GM20000 (cell line): Measurements from ENCODE around the gene REXO1.
"Not testable (repeated sequence)": the region's sequence is repeated elsewhere in the genome, so short reads cannot be mapped to it uniquely, and the experiment has no call there.

Source experiments
- DNase-seq: peaks from one replicate; pipeline ENCODE4 v3.0.0; 2012; ENCODE audit warnings: low spot score
- CTCF ChIP-seq: IDR thresholded peaks from 2 replicates; pipeline ENCODE4 v1.5.1; 2012; ENCODE audit warnings: mild to moderate bottlenecking, control low read depth; ENCODE audit errors: extremely low read depth, missing control alignments

Gene REXO1

DNA sequence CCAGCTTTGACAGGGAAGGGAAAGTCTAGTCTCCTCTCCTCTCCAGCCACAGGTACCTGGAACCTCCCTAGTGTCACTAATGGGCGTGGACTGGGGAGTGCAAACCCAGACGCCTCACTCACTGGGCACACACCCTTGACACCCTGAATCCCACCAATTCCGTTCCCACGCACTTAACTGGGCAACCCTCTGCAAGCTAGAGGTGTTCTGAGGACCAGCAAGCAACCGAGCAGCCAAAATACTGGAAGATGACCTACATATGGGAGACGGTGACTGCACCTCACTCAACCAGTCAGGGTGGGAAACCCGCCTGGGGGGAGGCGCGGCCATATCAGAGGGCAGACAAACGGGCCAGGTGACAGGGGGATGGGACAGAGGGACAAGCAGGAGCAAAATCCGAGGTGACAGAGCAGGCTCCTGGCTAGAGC is 36.0 kb upstream of the REXO1 start:
- no peak for TF ChIP-seq CTCF
- DNase-seq: no peak

DNA sequence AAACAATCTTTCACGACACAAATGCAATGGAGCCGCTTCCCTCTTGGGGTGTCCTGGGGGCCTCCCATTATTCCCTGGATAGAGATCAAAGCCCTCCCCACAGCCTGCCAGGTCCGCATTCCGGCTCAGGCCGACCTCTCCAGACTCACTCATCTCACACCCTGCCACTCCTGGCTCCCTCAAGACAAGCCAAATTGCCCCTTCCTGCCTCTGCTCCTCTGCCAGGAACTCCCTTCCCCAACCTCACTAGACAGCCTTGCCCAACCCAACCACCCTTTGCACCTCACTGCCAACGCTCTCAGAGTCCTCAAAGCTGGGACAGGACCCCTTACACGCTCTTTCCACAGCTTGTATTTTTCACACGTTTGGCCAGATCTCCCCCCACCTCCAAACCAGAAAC is 35.5 kb upstream of the REXO1 start:
- no peak for TF ChIP-seq CTCF
- DNase-seq: no peak

GRCh38 chr19:1882786-1883692 is 34.8 kb upstream of the REXO1 start:
- no peak for TF ChIP-seq CTCF
- no peak for DNase-seq

DNA sequence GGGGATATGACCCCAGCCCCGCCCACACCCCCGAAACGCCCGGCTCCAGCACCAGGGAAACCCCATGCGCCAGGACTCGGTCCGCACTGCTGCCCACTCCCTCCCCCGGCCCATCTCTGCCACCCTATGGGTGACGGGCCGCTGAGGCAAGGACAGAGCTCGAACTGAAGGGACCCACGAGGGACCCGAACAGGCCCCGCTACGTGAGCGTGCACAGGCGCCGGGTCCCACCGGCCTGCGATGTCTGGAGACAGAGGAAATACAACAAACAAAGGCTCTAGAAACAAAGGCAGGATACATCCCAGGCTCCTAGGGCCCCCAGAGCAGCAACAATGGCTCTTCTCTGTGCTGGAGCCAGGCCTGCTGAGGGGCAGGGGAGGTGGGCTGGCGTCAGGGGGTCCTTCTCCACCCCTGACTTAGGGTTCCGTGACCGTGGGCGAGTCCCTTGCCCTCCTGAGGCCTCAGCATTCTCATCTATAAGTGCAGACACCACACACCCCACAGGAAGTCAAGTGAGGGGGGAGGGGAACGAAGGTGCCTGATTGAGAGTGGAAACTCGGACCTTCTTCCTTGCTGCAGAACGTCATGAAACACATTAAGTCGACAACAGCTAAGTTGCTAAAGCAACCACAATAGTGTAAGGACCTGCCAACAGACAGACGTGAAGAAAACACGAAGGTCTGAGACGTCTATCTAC is 34.0 kb upstream of the REXO1 start:
- DNase-seq: no peak
- TF ChIP-seq CTCF: no peak

DNA sequence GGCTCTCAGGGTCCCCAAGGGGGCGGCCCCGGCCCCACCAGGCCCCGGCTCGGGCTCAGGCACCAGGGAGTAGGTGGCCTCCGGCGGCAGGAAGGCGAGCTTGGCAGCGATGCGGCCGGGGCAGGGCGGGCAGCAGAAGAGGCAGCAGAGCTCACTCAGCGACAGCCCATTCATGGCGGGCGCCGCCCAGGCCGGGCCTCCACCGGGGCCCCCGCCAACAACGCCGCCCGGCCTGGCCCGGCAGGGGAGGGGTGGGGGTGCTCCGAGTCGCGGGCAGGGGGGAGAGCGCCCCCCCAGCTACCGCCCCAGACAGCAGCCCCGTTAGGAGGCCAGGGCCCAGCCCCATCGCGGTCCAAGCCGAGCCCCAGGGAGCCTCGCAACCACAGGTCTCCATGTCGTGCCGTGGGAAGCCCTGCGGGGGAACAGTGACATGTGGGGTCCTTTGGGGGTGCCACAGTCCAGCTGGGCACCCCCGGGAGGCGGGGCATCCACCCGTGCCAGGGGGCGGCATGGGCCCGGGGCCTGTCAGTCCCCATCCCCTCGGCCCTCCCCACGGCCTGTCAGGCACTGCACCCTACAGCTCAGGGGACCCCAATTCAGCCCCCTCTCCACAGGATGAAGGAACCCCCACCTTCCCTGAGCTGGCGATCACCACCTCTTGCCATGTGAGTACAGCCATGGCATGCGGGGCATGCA is 33.3 kb upstream of the REXO1 start:
- DNase-seq: not testable (repeated sequence)

- TF ChIP-seq CTCF: no peak
- no peak for DNase-seq
Measured at GRCh38 chr19:1880611-1881392, 32.5 kb upstream of the REXO1 start.

DNA sequence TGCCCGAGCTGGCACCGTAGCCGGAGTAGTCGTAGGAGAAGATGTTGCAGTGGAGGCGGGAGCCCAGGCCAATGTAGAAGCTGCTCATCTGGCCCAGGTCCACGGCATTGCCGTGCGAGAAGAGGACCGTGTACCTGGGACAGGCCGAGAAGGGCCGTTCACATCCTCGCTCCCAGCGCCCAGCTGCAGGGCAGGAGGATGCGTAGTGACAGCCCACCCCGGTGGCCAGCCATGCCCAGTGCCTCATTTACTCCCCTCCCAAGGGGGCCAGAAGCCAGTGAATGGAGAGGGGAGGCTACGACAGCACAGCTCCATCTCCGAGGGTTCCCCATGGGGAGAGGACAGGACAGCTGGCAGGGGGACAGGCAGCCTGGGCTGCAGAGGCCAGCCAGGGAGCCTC is 31.7 kb upstream of the REXO1 start:
- DNase-seq: not testable (repeated sequence)

GRCh38 chr19:1878583-1878982 is 30.3 kb upstream of the REXO1 start:
- DNase-seq: not testable (repeated sequence)

GRCh38 chr19:1877280-1877660 is 29.0 kb upstream of the REXO1 start:
- DNase-seq: not testable (repeated sequence)

DNA sequence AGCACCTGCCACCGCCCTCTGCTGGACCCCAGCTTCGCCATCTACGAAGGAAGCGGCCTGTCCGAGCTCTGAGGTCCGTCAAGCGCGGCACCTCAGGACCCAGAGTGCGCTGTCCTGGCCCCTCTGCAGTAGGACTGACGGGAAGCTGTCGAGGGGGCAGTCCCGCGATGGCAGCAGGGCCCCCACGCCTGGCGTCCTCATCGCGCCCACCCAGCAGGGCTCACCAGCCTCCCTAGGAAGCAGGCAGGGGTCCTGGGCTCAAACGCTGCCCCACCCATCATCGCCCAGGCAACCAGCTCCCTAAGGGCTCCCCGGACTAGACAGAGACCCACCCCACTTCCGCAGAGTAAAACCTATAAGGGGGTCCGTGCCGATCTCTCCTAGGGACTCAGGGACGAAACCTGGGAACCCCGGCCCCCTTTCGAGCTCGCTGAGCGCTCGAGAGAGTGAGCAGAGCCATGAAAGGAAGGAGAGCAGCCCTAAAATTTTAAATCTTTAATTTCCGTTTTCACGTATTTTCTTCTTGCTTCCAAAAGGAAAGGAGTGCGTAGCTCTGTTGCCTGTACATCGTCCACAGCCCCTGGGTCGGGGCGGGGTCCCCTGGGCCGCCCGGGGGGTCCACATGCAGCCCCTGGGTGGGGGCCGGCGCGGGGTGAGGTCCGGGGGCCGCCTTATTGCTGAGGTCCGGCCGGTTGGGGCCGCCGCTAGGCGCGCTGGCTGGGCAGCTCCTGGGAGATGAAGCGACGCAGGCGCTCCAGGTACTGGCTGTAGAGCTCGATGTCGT is 28.4 kb upstream of the REXO1 start:
- DNase-seq: not testable (repeated sequence)
